ENCODE measurements around the gene APMAP.

DNA sequence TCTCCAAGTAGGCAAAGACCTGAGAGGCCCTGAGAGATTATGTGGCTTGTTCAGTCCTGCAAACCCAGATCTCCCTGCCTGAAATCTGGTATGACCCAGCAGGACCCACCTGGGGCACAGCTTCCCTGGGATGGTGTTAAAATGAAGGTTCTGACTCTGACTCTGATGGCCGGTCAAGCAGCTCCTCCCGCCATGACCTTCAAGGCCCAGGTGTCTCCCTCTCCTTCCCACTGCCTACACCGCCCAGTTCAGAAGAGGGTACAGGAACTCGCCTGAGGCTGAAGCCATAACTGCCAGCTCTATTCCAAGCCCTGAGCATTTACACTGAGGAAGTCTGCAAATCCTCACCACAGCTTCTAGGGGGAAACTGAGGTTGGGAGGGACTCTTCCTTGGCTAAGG, 49.4 kb downstream of the APMAP start:
- TF ChIP-seq POLR2A (IDR thresholded peaks at IDR 0.05): no peak
- TF ChIP-seq, protein P1, sequence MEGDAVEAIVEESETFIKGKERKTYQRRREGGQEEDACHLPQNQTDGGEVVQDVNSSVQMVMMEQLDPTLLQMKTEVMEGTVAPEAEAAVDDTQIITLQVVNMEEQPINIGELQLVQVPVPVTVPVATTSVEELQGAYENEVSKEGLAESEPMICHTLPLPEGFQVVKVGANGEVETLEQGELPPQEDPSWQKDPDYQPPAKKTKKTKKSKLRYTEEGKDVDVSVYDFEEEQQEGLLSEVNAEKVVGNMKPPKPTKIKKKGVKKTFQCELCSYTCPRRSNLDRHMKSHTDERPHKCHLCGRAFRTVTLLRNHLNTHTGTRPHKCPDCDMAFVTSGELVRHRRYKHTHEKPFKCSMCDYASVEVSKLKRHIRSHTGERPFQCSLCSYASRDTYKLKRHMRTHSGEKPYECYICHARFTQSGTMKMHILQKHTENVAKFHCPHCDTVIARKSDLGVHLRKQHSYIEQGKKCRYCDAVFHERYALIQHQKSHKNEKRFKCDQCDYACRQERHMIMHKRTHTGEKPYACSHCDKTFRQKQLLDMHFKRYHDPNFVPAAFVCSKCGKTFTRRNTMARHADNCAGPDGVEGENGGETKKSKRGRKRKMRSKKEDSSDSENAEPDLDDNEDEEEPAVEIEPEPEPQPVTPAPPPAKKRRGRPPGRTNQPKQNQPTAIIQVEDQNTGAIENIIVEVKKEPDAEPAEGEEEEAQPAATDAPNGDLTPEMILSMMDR (IDR thresholded peaks at IDR 0.05): no peak
